T-cell (primary cell): ENCODE results near the gene GTPBP2. TPM values are rescaled to one million over a fixed set of nuclear protein-coding genes. Genes with fewer than 3 reads are reported as not detected.

Source experiments
- ATAC-seq, 4 experiments: fragments of 200-7000 bp in 3 of 4; fragments of 150-1000 bp in 1 of 4; cut with Tn5 transposase; replicated peaks in 1 of 4; 1 replicate in 3 of 4; 2 replicates in 1 of 4; pipeline ENCODE4 v1.10.0; 2021; ENCODE audit warnings: moderate library complexity in 3 of 4, mild to moderate bottlenecking in 2 of 4, moderate number of reproducible peaks in 1 of 4
- CTCF ChIA-PET, 2 donors: fragments of 300-600 bp; sonication (Branson Sonifier 250); formaldehyde crosslinking; loops; one replicate each; lab custom pipeline; 2022; ENCODE audit warnings: antibody characterized with exemption in 2 of 2; lab: Charles Lee
- POLR2A ChIA-PET, 2 donors: fragments of 300-600 bp; sonication (Branson Sonifier 250); formaldehyde crosslinking; loops; one replicate each; lab custom pipeline; 2022; ENCODE audit warnings: antibody characterized with exemption in 2 of 2; lab: Charles Lee
- DNase-seq, 35 experiments: peaks; one replicate each; pipeline versions ENCODE4 v3.0.0 to v3.0.0-alpha.2; 2013 to 2023
- H3K27ac ChIP-seq: one replicate; pipeline ENCODE4 v1.5.1; 2013; ENCODE audit warnings: low read length
- H3K27me3 ChIP-seq, 2 experiments: replicated peaks in 1 of 2; 1 replicate in 1 of 2; 2 replicates in 1 of 2; pipeline versions ENCODE4 v1.6.1 to v1.7.0; 2013; ENCODE audit warnings: low read length in 1 of 2, mixed read lengths in 1 of 2; ENCODE audit not compliant: control insufficient read depth in 2 of 2, insufficient read depth in 2 of 2; ENCODE audit errors: extremely low read depth in 1 of 2
- H3K36me3 ChIP-seq, 2 donors: 1 replicate in 1 of 2; 2 replicates in 1 of 2; pipeline versions ENCODE4 v1.6.1 to v1.7.0; 2013; ENCODE audit warnings: low read length in 1 of 2; ENCODE audit not compliant: control insufficient read depth in 2 of 2, insufficient read depth in 1 of 2; ENCODE audit errors: extremely low read depth in 1 of 2
- H3K4me1 ChIP-seq, 2 experiments: 1 replicate in 1 of 2; 2 replicates in 1 of 2; pipeline versions ENCODE4 v1.6.1 to v1.7.0; 2013; ENCODE audit warnings: low read length in 2 of 2, mixed read lengths in 1 of 2; ENCODE audit not compliant: insufficient read depth in 2 of 2, control insufficient read depth in 1 of 2; ENCODE audit errors: extremely low read depth in 1 of 2
- H3K4me3 ChIP-seq, 2 donors: 1 replicate in 1 of 2; 2 replicates in 1 of 2; pipeline versions ENCODE4 v1.5.1 to v1.7.0; 2013; ENCODE audit warnings: mild to moderate bottlenecking in 2 of 2, low read length in 1 of 2, moderate library complexity in 1 of 2; ENCODE audit not compliant: control insufficient read depth in 1 of 2; ENCODE audit errors: extremely low read depth in 1 of 2
- H3K9me3 ChIP-seq: 2 replicates; pipeline ENCODE4 v1.7.0; 2013
- H3K27ac Mint-ChIP-seq, 2 donors: one replicate each; pipeline ENCODE4 v1.8.0; 2020 to 2021; ENCODE audit warnings: mild to moderate bottlenecking in 2 of 2, mixed read lengths in 2 of 2
- H3K27me3 Mint-ChIP-seq, 2 donors: one replicate each; pipeline ENCODE4 v1.8.0; 2021 to 2022; ENCODE audit warnings: mixed read lengths in 2 of 2
- H3K36me3 Mint-ChIP-seq: one replicate; pipeline ENCODE4 v1.8.0; 2021; ENCODE audit warnings: mixed read lengths
- H3K4me1 Mint-ChIP-seq, 3 donors: one replicate each; pipeline ENCODE4 v1.8.0; 2020 to 2022; ENCODE audit warnings: mixed read lengths in 3 of 3, mild to moderate bottlenecking in 1 of 3
- H3K4me3 Mint-ChIP-seq, 3 donors: one replicate each; pipeline ENCODE4 v1.8.0; 2020 to 2022; ENCODE audit warnings: mild to moderate bottlenecking in 3 of 3, mixed read lengths in 3 of 3, moderate library complexity in 3 of 3
- H3K9me3 Mint-ChIP-seq, 3 donors: one replicate each; pipeline ENCODE4 v1.8.0; 2020 to 2022; ENCODE audit warnings: mixed read lengths in 3 of 3
- WGBS: methylation state at CpG from one replicate; pipeline ENCODE4 v1.1.5; 2013; ENCODE audit warnings: missing lambda C conversion rate; ENCODE audit not compliant: insufficient coverage; 5-methylcytosine and 5-hydroxymethylcytosine counted together
- total RNA-seq, 35 experiments: library from RNA in 6 of 35; stranded (reverse) in 6 of 35; fragments of 120-200 nt in 1 of 35; gene quantifications; one replicate each; pipeline versions ENCODE4 v1.2.1 to v1.2.4 and lab custom pipeline; 2013 to 2026

GTPBP2 gene
- total RNA-seq, 5 donors from 2014 or later (not counting 1 experiment from before 2014, with no cell fraction given) = 58.4 to 87.0 (median 75.2) TPM

DNA sequence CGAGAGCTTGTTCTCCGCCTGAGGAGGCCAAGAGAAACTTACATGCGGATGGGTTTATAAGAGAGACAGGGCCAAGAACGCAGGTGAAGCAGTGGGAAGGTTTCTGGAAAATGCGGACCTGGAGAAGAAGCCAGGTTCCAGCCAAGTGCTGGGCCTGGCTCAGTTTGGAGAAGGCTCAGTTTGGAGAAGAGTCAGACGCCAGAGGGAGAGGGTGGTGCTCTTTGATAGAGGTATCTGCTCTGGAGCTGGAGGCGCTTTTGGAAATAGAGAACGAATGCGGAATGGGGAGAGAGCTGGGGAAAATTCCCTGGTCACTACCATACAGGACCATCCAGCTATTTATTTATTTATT is 16.5 kb upstream of the GTPBP2 start:
- Histone ChIP-seq H3K9me3 (no peaks in the 10 kb centered on the region), H3K27me3 (peaks cover 0 to 5% of the 10 kb centered on the region in 2 experiments), H3K27ac (no peak overlapping the region), H3K4me3 (peak overlapping the region in 1 of 2 donors; percentile 42), H3K36me3 (peaks cover 8 to 15% of the 10 kb centered on the region in 2 donors), H3K4me1 (peaks cover 0 to 12% of the 10 kb centered on the region in 2 experiments)
- Mint-ChIP-seq H3K27ac (peak overlapping the region in 1 of 2 donors; percentile 64), H3K9me3 (no peaks in the 10 kb centered on the region), H3K27me3 (no peaks in the 10 kb centered on the region), H3K36me3 (peaks cover 17% of the 10 kb centered on the region), H3K4me3 (peak overlapping the region; percentile 78), H3K4me1 (peaks cover 15 to 19% (median 18%) of the 10 kb centered on the region in 3 donors)
- ChIA-PET CTCF (interaction anchor here in 1 of 2 donors (0.6 to 1.0 kb wide), 3 partner anchors 21 to 110 kb away, joined by 3 to 5 read pairs (median 4); no protein-coding TSS in a partner anchor), POLR2A (interaction anchor here in 1 of 2 donors (0.8 kb wide), 1 partner anchor 1082 kb away, joined by 3 read pairs; the partner anchor contains the start of gene UBR2)
- DNase-seq (no peak), ATAC-seq (peak in 1 of 4 experiments; percentile 13)
- WGBS = 18% methylated on average over 4 of the region's 9 CpGs

DNA sequence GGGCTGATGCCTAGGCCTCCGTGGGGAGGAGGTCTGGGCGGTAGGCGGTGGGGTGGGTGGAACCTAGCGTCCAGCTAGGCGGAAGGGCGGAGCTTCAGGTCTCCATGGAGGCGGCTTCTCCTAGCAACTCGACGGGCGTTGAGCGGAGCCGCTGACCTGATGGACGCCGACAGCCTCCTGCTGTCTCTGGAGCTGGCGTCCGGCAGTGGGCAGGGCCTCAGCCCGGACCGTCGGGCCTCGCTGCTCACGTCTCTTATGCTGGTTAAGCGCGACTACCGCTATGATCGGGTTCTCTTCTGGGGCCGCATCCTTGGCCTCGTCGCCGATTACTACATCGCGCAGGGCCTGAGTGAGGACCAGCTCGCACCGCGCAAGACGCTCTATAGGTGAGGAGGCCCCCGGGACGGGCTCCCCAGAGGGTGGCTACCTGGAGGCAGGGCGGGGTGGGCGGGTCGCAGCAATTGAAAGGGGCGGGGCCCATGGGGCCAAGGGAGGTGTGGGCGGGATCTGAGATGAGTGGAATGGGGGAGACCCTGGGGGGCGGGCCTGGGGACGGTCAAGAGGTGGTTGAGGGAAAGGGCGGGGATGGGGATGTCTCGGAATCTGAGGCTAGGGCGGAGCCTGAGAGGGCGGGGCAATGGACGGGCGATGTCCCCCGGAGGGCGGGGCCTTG is 16.0 kb upstream of the GTPBP2 start, which contains the start of gene RSPH9:
Gene RSPH9, plus strand, starts transcription at position 97 of the 673 bp plus-strand sequence. Its CDS starts 63 bp downstream, at position 160.
- peak within 1 kb of the TSS; percentile 62 to 64 for H3K27ac Mint-ChIP-seq
- H3K36me3 Mint-ChIP-seq = peaks cover 22% of the 10 kb centered on the region
- Histone ChIP-seq H3K27ac (peak within 1 kb of the TSS; percentile 23), H3K27me3 (peaks cover 0 to 5% of the 10 kb centered on the region in 2 experiments), H3K4me3 (peak within 1 kb of the TSS in 1 of 2 donors; percentile 42), H3K4me1 (peaks cover 0 to 14% of the 10 kb centered on the region in 2 experiments), H3K36me3 (peaks cover 6 to 20% of the 10 kb centered on the region in 2 donors), H3K9me3 (no peaks in the 10 kb centered on the region)
- ATAC-seq (peak; percentile 76 to 87 (median 81)), DNase-seq (peak in 34 of 35 experiments; percentile 16 to 68 (median 52))
- ChIA-PET CTCF (interaction anchor here in 1 of 2 donors (0.6 to 1.0 kb wide), 2 partner anchors 21 to 39 kb away, joined by 3 to 4 read pairs; no protein-coding TSS in a partner anchor), POLR2A (interaction anchor here in 1 of 2 donors (0.8 kb wide), 1 partner anchor 1081 kb away, joined by 3 read pairs; the partner anchor contains the start of gene UBR2)
- peak within 1 kb of the TSS; percentile 78 for H3K4me3 Mint-ChIP-seq
- H3K27me3 Mint-ChIP-seq = no peaks in the 10 kb centered on the region
- H3K9me3 Mint-ChIP-seq = no peaks in the 10 kb centered on the region
- H3K4me1 Mint-ChIP-seq = peaks cover 20 to 24% (median 22%) of the 10 kb centered on the region in 3 donors
- WGBS = 26% methylated on average over 47 of the region's 52 CpGs

DNA sequence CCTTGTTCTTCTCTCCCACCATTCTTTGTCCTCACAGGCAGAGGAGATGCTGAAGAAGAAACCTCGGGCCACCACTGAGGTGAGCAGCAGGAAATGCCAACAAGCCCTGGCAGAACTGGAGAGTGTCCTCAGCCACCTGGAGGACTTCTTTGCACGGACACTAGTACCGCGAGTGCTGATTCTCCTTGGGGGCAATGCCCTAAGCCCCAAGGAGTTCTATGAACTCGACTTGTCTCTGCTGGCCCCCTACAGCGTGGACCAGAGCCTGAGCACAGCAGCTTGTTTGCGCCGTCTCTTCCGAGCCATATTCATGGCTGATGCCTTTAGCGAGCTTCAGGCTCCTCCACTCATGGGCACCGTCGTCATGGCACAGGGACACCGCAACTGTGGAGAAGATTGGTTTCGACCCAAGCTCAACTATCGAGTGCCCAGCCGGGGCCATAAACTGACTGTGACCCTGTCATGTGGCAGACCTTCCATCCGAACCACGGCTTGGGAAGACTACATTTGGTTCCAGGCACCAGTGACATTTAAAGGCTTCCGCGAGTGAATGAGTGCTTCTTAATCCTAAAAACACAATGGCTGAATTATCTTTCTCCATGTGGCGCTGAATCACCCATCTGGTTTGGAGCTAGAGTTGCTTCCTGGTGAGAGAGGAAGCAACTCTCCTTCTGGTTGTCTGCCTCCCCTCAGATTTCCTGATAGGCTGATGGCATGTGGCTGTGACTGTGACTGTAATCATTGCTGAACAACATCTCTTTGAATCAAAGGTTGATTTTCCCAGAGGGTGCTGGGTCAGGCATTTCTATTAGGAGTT is 11.1 kb upstream of the GTPBP2 start:
- no peak for DNase-seq
- Histone ChIP-seq H3K4me1 (peaks cover 13 to 42% of the 10 kb centered on the region in 2 experiments), H3K36me3 (peaks cover 11 to 37% of the 10 kb centered on the region in 2 donors), H3K27me3 (peaks cover 0 to 2% of the 10 kb centered on the region in 2 experiments), H3K4me3 (no peak overlapping the region), H3K9me3 (no peaks in the 10 kb centered on the region), H3K27ac (no peak overlapping the region)
- H3K4me3 Mint-ChIP-seq = peak overlapping the region in 1 of 3 donors; percentile 3
- peaks cover 40% of the 10 kb centered on the region for H3K36me3 Mint-ChIP-seq
- no peaks in the 10 kb centered on the region for H3K27me3 Mint-ChIP-seq
- ATAC-seq = no peak
- no peak overlapping the region for H3K27ac Mint-ChIP-seq
- ChIA-PET CTCF (no interaction called here), POLR2A (no interaction called here)
- H3K4me1 Mint-ChIP-seq = peaks cover 48 to 66% (median 60%) of the 10 kb centered on the region in 3 donors
- 95% methylated on average over 20 of the region's 21 CpGs for WGBS
- no peaks in the 10 kb centered on the region for H3K9me3 Mint-ChIP-seq

DNA sequence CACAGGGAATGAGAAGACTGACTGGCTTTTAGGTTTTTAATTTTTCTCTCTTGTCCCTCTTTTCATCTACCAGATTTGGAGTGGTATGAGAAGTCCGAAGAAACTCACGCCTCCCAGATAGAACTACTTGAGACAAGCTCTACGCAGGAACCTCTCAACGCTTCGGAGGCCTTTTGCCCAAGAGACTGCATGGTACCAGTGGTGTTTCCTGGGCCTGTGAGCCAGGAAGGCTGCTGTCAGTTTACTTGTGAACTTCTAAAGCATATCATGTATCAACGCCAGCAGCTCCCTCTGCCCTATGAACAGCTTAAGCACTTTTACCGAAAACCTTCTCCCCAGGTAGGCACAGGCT is 7.2 kb upstream of the GTPBP2 start:
- Histone ChIP-seq H3K9me3 (no peaks in the 10 kb centered on the region), H3K27me3 (no peaks in the 10 kb centered on the region), H3K4me3 (peak overlapping the region; percentile 62 to 95), H3K27ac (peak overlapping the region; percentile 74), H3K36me3 (peaks cover 7 to 26% of the 10 kb centered on the region in 2 donors), H3K4me1 (peaks cover 17 to 42% of the 10 kb centered on the region in 2 experiments)
- ChIA-PET POLR2A (interaction anchor here (0.5 to 0.8 kb wide), 3 partner anchors 10 to 1118 kb away, joined by 3 to 5 read pairs (median 5); no protein-coding TSS in a partner anchor), CTCF (interaction anchor here (0.6 kb wide), 3 partner anchors 16 to 1811 kb away, joined by 3 to 8 read pairs (median 3); no protein-coding TSS in a partner anchor)
- DNase-seq = peak in 13 of 35 experiments; percentile 6 to 37 (median 12)
- H3K36me3 Mint-ChIP-seq = peaks cover 25% of the 10 kb centered on the region
- H3K27ac Mint-ChIP-seq = peak overlapping the region; percentile 96
- no peaks in the 10 kb centered on the region for H3K27me3 Mint-ChIP-seq
- ATAC-seq = peak; percentile 17 to 30 (median 28)
- H3K4me1 Mint-ChIP-seq = peaks cover 47 to 62% (median 53%) of the 10 kb centered on the region in 3 donors
- no peaks in the 10 kb centered on the region for H3K9me3 Mint-ChIP-seq
- H3K4me3 Mint-ChIP-seq = peak overlapping the region; percentile 93 to 98 (median 94)
- WGBS = 0% methylated on average over 3 of the region's 7 CpGs

DNA sequence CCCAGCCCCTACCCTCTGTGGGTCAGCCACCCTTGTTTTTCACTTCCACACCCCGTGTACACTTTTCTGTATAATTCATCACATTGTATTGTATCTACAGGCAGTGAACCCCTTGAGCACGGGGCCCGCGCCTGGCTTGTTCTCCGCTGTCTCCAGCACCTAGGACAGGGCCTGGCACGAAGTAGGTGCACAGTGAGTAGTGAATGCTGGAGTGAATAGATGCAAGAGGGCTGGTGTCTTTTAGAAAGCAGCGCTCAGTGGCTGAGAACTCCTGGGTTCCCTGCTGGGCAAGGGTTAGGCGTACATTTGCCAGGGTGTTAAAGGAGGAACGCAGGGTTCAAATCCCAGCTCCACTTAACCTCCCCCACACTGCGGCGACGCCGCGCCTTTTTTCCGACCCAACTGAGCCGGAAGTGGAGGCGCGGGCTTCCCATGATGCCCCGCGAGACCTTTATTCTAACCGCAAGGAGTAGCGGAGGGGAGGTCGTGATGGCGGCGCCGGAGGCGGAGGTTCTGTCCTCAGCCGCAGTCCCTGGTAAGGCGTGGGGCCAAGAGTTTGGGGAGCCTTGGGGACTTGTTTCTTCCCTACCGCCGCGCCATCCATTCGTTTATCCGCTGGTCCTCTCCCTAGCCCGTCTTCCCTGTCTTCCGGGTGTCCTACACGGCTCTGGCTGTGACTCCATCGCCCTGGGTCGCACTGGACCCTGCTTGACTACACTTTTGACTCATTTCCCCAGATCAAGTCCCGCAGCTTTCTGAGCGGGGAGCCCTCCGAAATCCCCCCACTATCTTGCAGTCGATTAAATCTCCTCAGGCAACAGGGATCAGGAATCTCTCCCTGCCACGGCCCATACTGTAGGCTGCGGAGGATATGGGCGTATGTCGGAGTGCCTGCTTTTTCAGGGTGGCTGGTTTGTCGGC is 6.6 kb upstream of the GTPBP2 start, which contains the start of gene MAD2L1BP:
Gene MAD2L1BP, plus strand, starts transcription at position 454 of the 921 bp plus-strand sequence. Its CDS starts 36 bp downstream, at position 490.
- Histone ChIP-seq H3K4me1 (peaks cover 17 to 42% of the 10 kb centered on the region in 2 experiments), H3K4me3 (peak within 1 kb of the TSS; percentile 62 to 95), H3K36me3 (peaks cover 7 to 23% of the 10 kb centered on the region in 2 donors), H3K27me3 (no peaks in the 10 kb centered on the region), H3K9me3 (no peaks in the 10 kb centered on the region), H3K27ac (peak within 1 kb of the TSS; percentile 74)
- Mint-ChIP-seq H3K9me3 (no peaks in the 10 kb centered on the region), H3K27me3 (no peaks in the 10 kb centered on the region), H3K27ac (peak within 1 kb of the TSS; percentile 96), H3K4me1 (peaks cover 45 to 62% (median 53%) of the 10 kb centered on the region in 3 donors), H3K4me3 (peak within 1 kb of the TSS; percentile 93 to 98 (median 94)), H3K36me3 (peaks cover 24% of the 10 kb centered on the region)
- 0% methylated on average over 24 of the region's 48 CpGs for WGBS
- ChIA-PET POLR2A (interaction anchor here in 1 of 2 donors (0.6 to 0.8 kb wide), 2 partner anchors 11 to 759 kb away, joined by 3 to 5 read pairs; no protein-coding TSS in a partner anchor), CTCF (interaction anchor here in 1 of 2 donors (0.6 kb wide), 2 partner anchors 16 to 1811 kb away, joined by 3 read pairs; no protein-coding TSS in a partner anchor)
- DNase-seq = peak; percentile 69 to 88 (median 81)
- ATAC-seq = peak; percentile 91 to 93 (median 92)
